Neural cell (in vitro differentiated cells): ENCODE data around the gene EGFL8. TPM values are rescaled to one million over a fixed set of nuclear protein-coding genes. Genes with fewer than 3 reads are reported as not detected.
A peak's percentile ranks its signal among the peaks of the same experiment; 100 is the strongest.

Experiments used
- H2AFZ ChIP-seq: fragments of 200-600, 300-800 bp; sonication (generic), shearing (Covaris generic); 2 replicates; pipeline ENCODE4 v1.6.0; 2014; ENCODE audit warnings: low read depth, mild to moderate bottlenecking, antibody characterized with exemption, low read length, moderate library complexity
- H3F3A ChIP-seq: fragments of 200-600 bp; shearing (Covaris generic); 2 replicates; pipeline ENCODE4 v1.6.1; 2016; ENCODE audit warnings: mild to moderate bottlenecking, moderate library complexity, mixed read lengths, antibody characterized with exemption, low read length; ENCODE audit not compliant: insufficient read depth, poor library complexity, severe bottlenecking
- H3K27ac ChIP-seq: fragments of 200-600, 300-800 bp; sonication (generic), shearing (Covaris generic); 2 replicates; pipeline ENCODE4 v1.5.1; 2014; ENCODE audit warnings: mild to moderate bottlenecking, low read length, moderate library complexity
- H3K27me3 ChIP-seq: fragments of 300-800, 200-600 bp; sonication (generic), shearing (Covaris generic); 2 replicates; pipeline ENCODE4 v1.6.0; 2014; ENCODE audit warnings: mild to moderate bottlenecking, low read depth, low read length, moderate library complexity; ENCODE audit not compliant: insufficient read depth
- H3K36me3 ChIP-seq: fragments of 300-800, 200-600 bp; sonication (generic), shearing (Covaris generic); 2 replicates; pipeline ENCODE4 v1.5.1; 2014; ENCODE audit warnings: mild to moderate bottlenecking, antibody characterized with exemption, low read length, moderate library complexity; ENCODE audit not compliant: insufficient read depth
- H3K4me2 ChIP-seq: fragments of 300-800, 200-600 bp; sonication (generic), shearing (Covaris generic); 2 replicates; pipeline ENCODE4 v1.6.0; 2014; ENCODE audit warnings: mild to moderate bottlenecking, low read length
- H3K4me3 ChIP-seq: fragments of 300-800, 200-600 bp; sonication (generic), shearing (Covaris generic); 2 replicates; pipeline ENCODE4 v1.5.1; 2014; ENCODE audit warnings: mild to moderate bottlenecking, low read length, moderate library complexity
- H3K79me2 ChIP-seq: fragments of 200-600 bp; shearing (Covaris generic); replicated peaks from 2 replicates; pipeline ENCODE4 v1.6.0; 2014; ENCODE audit warnings: mild to moderate bottlenecking, low read length, moderate library complexity; ENCODE audit not compliant: insufficient read depth
- H3K9ac ChIP-seq: fragments of 300-800, 200-600 bp; sonication (generic), shearing (Covaris generic); 2 replicates; pipeline ENCODE4 v1.6.1; 2016; ENCODE audit warnings: mild to moderate bottlenecking, low read length, mixed read lengths
- H3K9me2 ChIP-seq: fragments of 200-600 bp; shearing (Covaris generic); 2 replicates; pipeline ENCODE4 v1.6.1; 2016; ENCODE audit warnings: mild to moderate bottlenecking, low read length, mixed read lengths; ENCODE audit not compliant: insufficient read depth
- H3K9me3 ChIP-seq: fragments of 200-600, 300-800 bp; sonication (generic), shearing (Covaris generic); 2 replicates; pipeline ENCODE4 v1.6.1; 2016; ENCODE audit warnings: mild to moderate bottlenecking, mixed run types, low read length, moderate library complexity, mixed read lengths
- H4K20me1 ChIP-seq: fragments of 200-600 bp; shearing (Covaris generic); 2 replicates; pipeline ENCODE4 v1.6.1; 2016; ENCODE audit warnings: mild to moderate bottlenecking, mixed run types; ENCODE audit not compliant: insufficient read depth
- EP300 ChIP-seq: fragments of 450-650 bp; conservative IDR thresholded peaks from 2 replicates; pipeline ENCODE4 v1.6.1; 2014; ENCODE audit warnings: antibody characterized with exemption, mild to moderate bottlenecking, moderate library complexity; ENCODE audit not compliant: poor library complexity, severe bottlenecking
- EZH2 ChIP-seq: fragments of 200-600, 300-800 bp; shearing (Covaris generic), sonication (generic); IDR thresholded peaks from 2 replicates; pipeline ENCODE4 v1.6.1; 2014; ENCODE audit warnings: antibody characterized with exemption, low read length, borderline replicate concordance, mild to moderate bottlenecking; ENCODE audit not compliant: insufficient read depth, poor library complexity, severe bottlenecking
- MXI1 ChIP-seq: fragments of 450-650 bp; conservative IDR thresholded peaks from 2 replicates; pipeline ENCODE4 v1.6.1; 2014; ENCODE audit warnings: antibody characterized with exemption, mild to moderate bottlenecking; ENCODE audit not compliant: poor library complexity, severe bottlenecking
- POLR2AphosphoS5 ChIP-seq: IDR thresholded peaks from 2 replicates; pipeline ENCODE4 v1.6.1; 2012
- RAD21 ChIP-seq: fragments of 450-650 bp; conservative IDR thresholded peaks from 2 replicates; pipeline ENCODE4 v1.6.1; 2014; ENCODE audit warnings: antibody characterized with exemption, mild to moderate bottlenecking, moderate library complexity
- SMC3 ChIP-seq: fragments of 450-650 bp; conservative IDR thresholded peaks from 2 replicates; pipeline ENCODE4 v1.6.1; 2014; ENCODE audit warnings: antibody characterized with exemption, mild to moderate bottlenecking, moderate library complexity; ENCODE audit not compliant: poor library complexity
- TAF1 ChIP-seq: IDR thresholded peaks from 2 replicates; pipeline ENCODE4 v1.6.1; 2012; ENCODE audit warnings: low read depth
- polyA plus RNA-seq: library from polyadenylated mRNA; depleted of rRNA; stranded (reverse); fragments of >200 nt; gene quantifications from 2 replicates; pipeline ENCODE4 v1.2.3, GENCODE V29; 2014
- TF ChIP-seq, protein P1 (sequence below): fragments of 450-650 bp; IDR thresholded peaks from 2 replicates; pipeline ENCODE4 v1.5.1; 2014; ENCODE audit warnings: antibody characterized with exemption, mild to moderate bottlenecking, moderate library complexity; ENCODE audit not compliant: poor library complexity, severe bottlenecking
- TF ChIP-seq, protein P2 (sequence below): IDR thresholded peaks from 2 replicates; pipeline ENCODE4 v1.6.1; 2012; ENCODE audit warnings: borderline replicate concordance

Gene EGFL8
- polyA plus RNA-seq, 1 donor from 2014 or later = 22.4 TPM

DNA sequence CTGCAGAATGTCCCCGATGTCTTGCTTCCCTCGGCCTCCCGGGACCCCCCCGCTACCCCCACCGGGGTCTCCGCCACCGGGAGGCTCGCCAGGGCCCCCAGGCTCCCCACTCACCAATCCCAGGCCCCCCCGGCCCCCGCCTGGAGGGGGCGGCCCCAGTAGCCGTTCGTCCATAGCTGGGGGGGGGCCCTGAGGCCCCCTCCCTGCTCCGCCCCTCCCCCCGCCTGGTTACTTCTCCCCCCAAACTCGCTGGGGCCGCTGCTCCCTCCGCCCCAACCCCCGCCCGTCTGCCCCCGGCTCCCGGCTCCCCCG, 25.3 kb downstream of the EGFL8 start:
- peak overlapping the region; percentile 94 for H3K9ac ChIP-seq
- H3K4me2 ChIP-seq = peak overlapping the region; percentile 89
- H3K9me2 ChIP-seq = no peaks in the 10 kb centered on the region
- TF ChIP-seq EP300 = no peak
- TF ChIP-seq POLR2AphosphoS5 = no peak
- TF ChIP-seq MXI1 = no peak
- TF ChIP-seq EZH2 = no peak
- TF ChIP-seq, protein P1, sequence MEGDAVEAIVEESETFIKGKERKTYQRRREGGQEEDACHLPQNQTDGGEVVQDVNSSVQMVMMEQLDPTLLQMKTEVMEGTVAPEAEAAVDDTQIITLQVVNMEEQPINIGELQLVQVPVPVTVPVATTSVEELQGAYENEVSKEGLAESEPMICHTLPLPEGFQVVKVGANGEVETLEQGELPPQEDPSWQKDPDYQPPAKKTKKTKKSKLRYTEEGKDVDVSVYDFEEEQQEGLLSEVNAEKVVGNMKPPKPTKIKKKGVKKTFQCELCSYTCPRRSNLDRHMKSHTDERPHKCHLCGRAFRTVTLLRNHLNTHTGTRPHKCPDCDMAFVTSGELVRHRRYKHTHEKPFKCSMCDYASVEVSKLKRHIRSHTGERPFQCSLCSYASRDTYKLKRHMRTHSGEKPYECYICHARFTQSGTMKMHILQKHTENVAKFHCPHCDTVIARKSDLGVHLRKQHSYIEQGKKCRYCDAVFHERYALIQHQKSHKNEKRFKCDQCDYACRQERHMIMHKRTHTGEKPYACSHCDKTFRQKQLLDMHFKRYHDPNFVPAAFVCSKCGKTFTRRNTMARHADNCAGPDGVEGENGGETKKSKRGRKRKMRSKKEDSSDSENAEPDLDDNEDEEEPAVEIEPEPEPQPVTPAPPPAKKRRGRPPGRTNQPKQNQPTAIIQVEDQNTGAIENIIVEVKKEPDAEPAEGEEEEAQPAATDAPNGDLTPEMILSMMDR = no peak
- TF ChIP-seq TAF1 = no peak
- no peak for TF ChIP-seq SMC3
- no peak for TF ChIP-seq RAD21
- TF ChIP-seq, protein P2, sequence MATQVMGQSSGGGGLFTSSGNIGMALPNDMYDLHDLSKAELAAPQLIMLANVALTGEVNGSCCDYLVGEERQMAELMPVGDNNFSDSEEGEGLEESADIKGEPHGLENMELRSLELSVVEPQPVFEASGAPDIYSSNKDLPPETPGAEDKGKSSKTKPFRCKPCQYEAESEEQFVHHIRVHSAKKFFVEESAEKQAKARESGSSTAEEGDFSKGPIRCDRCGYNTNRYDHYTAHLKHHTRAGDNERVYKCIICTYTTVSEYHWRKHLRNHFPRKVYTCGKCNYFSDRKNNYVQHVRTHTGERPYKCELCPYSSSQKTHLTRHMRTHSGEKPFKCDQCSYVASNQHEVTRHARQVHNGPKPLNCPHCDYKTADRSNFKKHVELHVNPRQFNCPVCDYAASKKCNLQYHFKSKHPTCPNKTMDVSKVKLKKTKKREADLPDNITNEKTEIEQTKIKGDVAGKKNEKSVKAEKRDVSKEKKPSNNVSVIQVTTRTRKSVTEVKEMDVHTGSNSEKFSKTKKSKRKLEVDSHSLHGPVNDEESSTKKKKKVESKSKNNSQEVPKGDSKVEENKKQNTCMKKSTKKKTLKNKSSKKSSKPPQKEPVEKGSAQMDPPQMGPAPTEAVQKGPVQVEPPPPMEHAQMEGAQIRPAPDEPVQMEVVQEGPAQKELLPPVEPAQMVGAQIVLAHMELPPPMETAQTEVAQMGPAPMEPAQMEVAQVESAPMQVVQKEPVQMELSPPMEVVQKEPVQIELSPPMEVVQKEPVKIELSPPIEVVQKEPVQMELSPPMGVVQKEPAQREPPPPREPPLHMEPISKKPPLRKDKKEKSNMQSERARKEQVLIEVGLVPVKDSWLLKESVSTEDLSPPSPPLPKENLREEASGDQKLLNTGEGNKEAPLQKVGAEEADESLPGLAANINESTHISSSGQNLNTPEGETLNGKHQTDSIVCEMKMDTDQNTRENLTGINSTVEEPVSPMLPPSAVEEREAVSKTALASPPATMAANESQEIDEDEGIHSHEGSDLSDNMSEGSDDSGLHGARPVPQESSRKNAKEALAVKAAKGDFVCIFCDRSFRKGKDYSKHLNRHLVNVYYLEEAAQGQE = no peak
- peak overlapping the region; percentile 91 for H3K27ac ChIP-seq
- H4K20me1 ChIP-seq = no peaks in the 10 kb centered on the region
- H3K36me3 ChIP-seq = no peaks in the 10 kb centered on the region
- H2AFZ ChIP-seq = peak overlapping the region; percentile 12
- H3K4me3 ChIP-seq = peak overlapping the region; percentile 75
- no peaks in the 10 kb centered on the region for H3K27me3 ChIP-seq
- no peaks in the 10 kb centered on the region for H3K9me3 ChIP-seq
- H3K79me2 ChIP-seq = peaks cover 17% of the 10 kb centered on the region
- H3F3A ChIP-seq = peaks cover 3% of the 10 kb centered on the region

DNA sequence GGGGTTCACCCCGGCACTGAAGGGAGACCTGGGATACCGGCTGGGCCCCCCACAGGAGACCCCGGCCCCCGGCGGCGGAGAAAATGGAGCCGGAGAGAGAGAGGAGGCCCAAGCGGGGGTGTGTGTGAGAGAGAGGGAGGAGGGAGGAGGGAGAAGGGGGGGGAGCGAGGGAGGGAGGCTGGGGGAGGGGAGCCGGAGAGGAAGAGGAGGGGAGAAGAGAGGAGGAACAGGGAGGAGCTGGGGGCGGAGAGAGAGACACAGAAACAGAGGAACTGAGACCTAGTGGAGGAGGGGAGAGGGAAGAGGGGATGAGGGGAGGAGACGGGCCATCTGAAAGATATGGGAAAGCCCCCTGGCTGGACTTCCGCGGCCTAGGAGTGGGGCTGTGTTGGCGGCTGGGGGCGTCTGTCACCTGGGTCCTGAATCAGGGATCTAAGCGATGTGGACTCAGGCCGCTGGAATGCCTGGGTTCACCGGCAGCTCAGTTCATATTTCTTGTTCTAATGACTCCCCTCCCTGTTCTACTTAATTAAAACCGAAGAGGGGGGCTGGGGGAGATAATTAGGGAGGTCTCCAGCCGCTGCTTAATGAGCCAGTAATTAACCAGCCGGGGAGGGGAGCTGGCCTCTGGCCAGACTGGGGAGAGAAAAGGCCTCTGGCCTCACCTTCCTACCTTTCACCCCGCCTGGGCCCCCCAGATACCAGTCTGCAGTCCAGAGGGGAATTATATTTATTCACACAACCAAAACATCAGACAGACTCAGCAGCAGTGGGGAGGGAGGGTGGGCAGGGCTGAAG, 25.9 kb downstream of the EGFL8 start, which contains the start of gene PBX2:
TSS of gene PBX2 (minus strand) at position 149 of the 798 bp plus-strand sequence. CDS start 287 bp downstream, outside the sequence.
- no peaks in the 10 kb centered on the region for H3K27me3 ChIP-seq
- peak within 1 kb of the TSS; percentile 89 for H3K4me2 ChIP-seq
- H3K9me2 ChIP-seq = no peaks in the 10 kb centered on the region
- peak within 1 kb of the TSS; percentile 91 for H3K27ac ChIP-seq
- peak within 1 kb of the TSS; percentile 79 for H2AFZ ChIP-seq
- H3K4me3 ChIP-seq = peak within 1 kb of the TSS; percentile 75
- peak within 1 kb of the TSS; percentile 94 for H3K9ac ChIP-seq
- no peaks in the 10 kb centered on the region for H3K36me3 ChIP-seq
- H4K20me1 ChIP-seq = no peaks in the 10 kb centered on the region
- H3F3A ChIP-seq = peaks cover 5% of the 10 kb centered on the region
- TF ChIP-seq TAF1 (no peak), SMC3 (no peak), EZH2 (no peak), POLR2AphosphoS5 (peak; percentile 86), RAD21 (no peak), MXI1 (peak; percentile 26), EP300 (peak; percentile 52)
- TF ChIP-seq, protein P2 = peak; percentile 15
- TF ChIP-seq, protein P1 = no peak
- H3K9me3 ChIP-seq = no peaks in the 10 kb centered on the region
- peaks cover 17% of the 10 kb centered on the region for H3K79me2 ChIP-seq
